ENCODE measurements around the gene MAN1C1. TPM values are rescaled to one million over a fixed set of nuclear protein-coding genes. Genes with fewer than 3 reads are reported as not detected.
"Not testable (repeated sequence)": the region's sequence is repeated elsewhere in the genome, so short reads cannot be mapped to it uniquely, and the experiment has no call there.

The MAN1C1 gene
- total and polyA plus RNA-seq, 7 donors, result 0.69 to 32.1 (median 12.8) TPM

DNA sequence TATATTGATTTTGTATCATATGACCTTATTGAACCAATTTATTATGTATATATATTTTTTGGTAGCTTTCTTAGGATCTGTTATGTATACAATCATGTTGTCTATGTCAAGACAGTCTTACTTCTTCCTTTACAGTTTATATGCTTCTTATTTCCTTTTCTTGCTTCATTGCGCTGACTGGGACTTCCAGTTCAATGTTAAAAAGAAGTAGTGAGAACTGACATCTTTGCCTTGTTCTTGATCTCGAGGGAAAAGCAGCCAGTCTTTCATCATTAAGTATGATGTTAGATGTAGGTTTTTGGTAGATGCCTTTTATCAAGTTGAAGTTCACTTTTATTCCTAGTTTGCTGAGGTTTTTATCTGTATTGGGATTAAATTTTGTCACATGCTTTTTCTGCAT, 17.5 kb downstream of the MAN1C1 start:
- TF ChIP-seq, protein P1, sequence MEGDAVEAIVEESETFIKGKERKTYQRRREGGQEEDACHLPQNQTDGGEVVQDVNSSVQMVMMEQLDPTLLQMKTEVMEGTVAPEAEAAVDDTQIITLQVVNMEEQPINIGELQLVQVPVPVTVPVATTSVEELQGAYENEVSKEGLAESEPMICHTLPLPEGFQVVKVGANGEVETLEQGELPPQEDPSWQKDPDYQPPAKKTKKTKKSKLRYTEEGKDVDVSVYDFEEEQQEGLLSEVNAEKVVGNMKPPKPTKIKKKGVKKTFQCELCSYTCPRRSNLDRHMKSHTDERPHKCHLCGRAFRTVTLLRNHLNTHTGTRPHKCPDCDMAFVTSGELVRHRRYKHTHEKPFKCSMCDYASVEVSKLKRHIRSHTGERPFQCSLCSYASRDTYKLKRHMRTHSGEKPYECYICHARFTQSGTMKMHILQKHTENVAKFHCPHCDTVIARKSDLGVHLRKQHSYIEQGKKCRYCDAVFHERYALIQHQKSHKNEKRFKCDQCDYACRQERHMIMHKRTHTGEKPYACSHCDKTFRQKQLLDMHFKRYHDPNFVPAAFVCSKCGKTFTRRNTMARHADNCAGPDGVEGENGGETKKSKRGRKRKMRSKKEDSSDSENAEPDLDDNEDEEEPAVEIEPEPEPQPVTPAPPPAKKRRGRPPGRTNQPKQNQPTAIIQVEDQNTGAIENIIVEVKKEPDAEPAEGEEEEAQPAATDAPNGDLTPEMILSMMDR (IDR thresholded peaks at IDR 0.05), result no peak
- TF ChIP-seq POLR2A (IDR thresholded peaks at IDR 0.05) (no peak), POLR2AphosphoS5 (IDR thresholded peaks at IDR 0.05) (no peak), EP300 (IDR thresholded peaks at IDR 0.05) (no peak)

DNA sequence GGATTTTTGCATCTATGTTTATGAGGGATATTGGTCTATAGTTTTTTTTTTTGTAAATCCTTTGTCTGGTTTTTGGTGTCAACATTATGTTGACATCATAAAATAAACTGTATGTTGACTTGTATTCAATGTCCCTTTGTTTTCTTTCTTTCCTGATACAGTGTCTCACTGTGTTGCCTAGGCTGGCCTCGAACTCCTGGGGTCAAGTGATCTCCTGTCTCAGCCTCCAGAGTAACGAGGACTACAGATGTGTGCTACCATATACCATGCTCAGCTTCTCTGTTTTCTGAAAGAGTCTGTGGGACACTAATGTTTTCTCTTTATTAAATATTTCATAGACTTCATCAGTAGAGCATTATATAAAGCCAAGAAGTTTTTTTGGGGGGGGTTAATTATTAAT, 18.3 kb downstream of the MAN1C1 start:
- WGBS, 2 donors, result 83 to 93% methylated on average over 2 of the region's 2 CpGs
- TF ChIP-seq POLR2AphosphoS5 (IDR thresholded peaks at IDR 0.05) (no peak), EP300 (IDR thresholded peaks at IDR 0.05) (no peak), POLR2A (IDR thresholded peaks at IDR 0.05) (no peak)
- TF ChIP-seq, protein P1 (IDR thresholded peaks at IDR 0.05), result no peak
- Histone ChIP-seq H3K4me1 (peaks cover 0 to 12% (median 6%) of the 10 kb centered on the region in 4 donors), H3K9me3 (peaks cover 0 to 3% (median 0%) of the 10 kb centered on the region in 4 donors), H3K36me3 (peaks cover 0 to 8% (median 0%) of the 10 kb centered on the region in 4 donors), H3K27ac (no peak overlapping the region), H3K4me3 (no peak overlapping the region), H3K27me3 (no peaks in the 10 kb centered on the region)
- intact Hi-C loops (cut with DNase I), result no loop called here
- no peak for DNase-seq

More for the DNA sequence above, 17.5 kb downstream of the MAN1C1 start:
- intact Hi-C loops (cut with DNase I), result no loop called here
- Histone ChIP-seq H3K9me3 (peaks cover 0 to 3% (median 0%) of the 10 kb centered on the region in 4 donors), H3K27ac (no peak overlapping the region), H3K4me3 (no peak overlapping the region), H3K36me3 (peaks cover 0 to 8% (median 0%) of the 10 kb centered on the region in 4 donors), H3K4me1 (peaks cover 0 to 12% (median 6%) of the 10 kb centered on the region in 4 donors), H3K27me3 (no peaks in the 10 kb centered on the region)
- 76 to 85% methylated on average over 2 of the region's 2 CpGs for WGBS, 2 donors
- DNase-seq, result no peak

DNA sequence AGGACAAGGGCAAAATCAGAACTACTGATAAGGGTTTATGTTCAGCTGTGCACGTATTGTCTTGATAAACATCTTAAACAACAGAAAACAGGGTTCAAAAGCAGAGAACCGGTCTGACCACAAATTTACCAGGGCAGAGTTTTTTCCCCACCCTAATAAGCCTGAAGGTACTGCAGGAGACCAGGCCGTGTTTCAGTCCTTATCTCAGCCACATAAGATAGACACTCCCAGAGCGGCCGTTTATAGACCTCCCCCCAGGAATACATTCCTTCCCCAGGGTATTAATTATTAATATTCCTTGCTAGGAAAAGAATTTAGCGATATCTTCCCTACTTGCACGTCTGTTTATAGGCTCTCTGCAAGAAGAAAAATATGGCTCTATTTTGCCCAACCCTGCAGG, 19.6 kb downstream of the MAN1C1 start:
- DNase-seq; H3K36me3 ChIP-seq; H3K4me3 ChIP-seq; H3K27ac ChIP-seq; intact Hi-C loops (cut with DNase I); H3K27me3 ChIP-seq; H3K9me3 ChIP-seq: not testable (repeated sequence)
- WGBS, 2 donors, result 77 to 86% methylated on average over 7 of the region's 7 CpGs
- H3K4me1 ChIP-seq, result peaks cover 0 to 12% (median 4%) of the 10 kb centered on the region in 4 donors

DNA sequence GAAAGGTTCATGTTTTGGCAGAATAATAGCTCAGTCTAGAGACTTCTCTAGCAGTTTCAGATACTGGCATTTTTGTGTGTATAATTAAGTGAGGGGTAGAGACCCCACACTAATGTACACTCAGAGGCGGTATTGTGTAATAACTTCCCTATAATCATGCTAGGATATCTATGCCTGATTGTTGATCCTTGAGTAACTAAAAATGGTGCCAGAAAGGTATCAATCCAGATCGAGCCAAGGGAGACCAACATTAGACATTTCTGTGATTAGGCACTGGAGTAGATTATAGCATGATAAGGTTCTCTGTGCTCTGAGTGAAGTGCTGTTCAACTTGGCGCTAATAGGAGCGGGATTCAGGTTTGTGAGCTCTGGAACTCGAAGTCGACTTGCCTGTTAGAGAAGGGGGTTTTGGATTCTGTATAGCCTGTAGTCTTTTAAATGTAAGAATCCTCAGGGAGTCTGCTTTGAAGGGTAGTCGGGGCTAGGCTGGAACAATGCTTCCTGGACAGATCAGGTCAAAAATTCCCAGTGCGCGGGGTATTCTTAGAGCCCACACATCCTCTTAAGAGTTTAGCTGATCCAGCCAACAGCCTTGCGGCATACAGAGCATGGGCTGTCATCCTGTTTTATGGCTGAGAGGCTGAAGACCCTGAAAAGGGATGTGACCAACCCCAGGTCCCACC, 24.2 kb downstream of the MAN1C1 start:
- Histone ChIP-seq H3K36me3 (peaks cover 0 to 13% (median 0%) of the 10 kb centered on the region in 4 donors), H3K4me3 (no peak overlapping the region), H3K27ac (no peak overlapping the region), H3K9me3 (peaks cover 0 to 3% (median 0%) of the 10 kb centered on the region in 4 donors), H3K27me3 (no peaks in the 10 kb centered on the region), H3K4me1 (peaks cover 0 to 19% (median 13%) of the 10 kb centered on the region in 4 donors)
- no peak for DNase-seq
- WGBS, 2 donors, result 79 to 84% methylated on average over 10 of the region's 10 CpGs
- intact Hi-C loops (cut with DNase I), result no loop called here
- no peak for TF ChIP-seq POLR2A (IDR thresholded peaks at IDR 0.05)
- TF ChIP-seq, protein P1 (IDR thresholded peaks at IDR 0.05), result no peak
- no peak for TF ChIP-seq EP300 (IDR thresholded peaks at IDR 0.05)
- no peak for TF ChIP-seq POLR2AphosphoS5 (IDR thresholded peaks at IDR 0.05)

DNA sequence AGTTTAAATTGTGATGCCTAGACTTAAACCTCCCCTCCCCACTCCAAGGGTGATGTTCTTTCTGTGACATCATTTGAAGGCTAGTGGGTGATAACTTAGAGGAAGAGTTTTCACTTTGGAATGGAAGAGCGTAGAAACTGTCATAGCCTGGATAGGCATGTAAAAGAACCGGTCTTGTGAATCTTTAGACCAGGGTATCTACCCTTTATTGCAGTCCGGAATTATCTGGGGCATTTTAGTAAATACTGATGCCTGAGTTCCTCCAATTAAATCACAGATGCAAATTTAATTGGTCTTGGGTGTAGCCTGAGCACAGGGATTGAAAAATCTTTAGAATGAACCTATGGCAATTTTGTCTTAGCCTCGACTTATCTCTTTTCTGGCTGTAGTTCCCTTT, 24.7 kb downstream of the MAN1C1 start:
- DNase-seq, result no peak
- Histone ChIP-seq H3K4me1 (peaks cover 0 to 19% (median 13%) of the 10 kb centered on the region in 4 donors), H3K9me3 (no peaks in the 10 kb centered on the region), H3K27me3 (no peaks in the 10 kb centered on the region), H3K4me3 (no peak overlapping the region), H3K36me3 (peaks cover 0 to 8% (median 0%) of the 10 kb centered on the region in 4 donors), H3K27ac (no peak overlapping the region)
- intact Hi-C loops (cut with DNase I), result no loop called here
- TF ChIP-seq, protein P1 (IDR thresholded peaks at IDR 0.05), result no peak
- TF ChIP-seq POLR2A (IDR thresholded peaks at IDR 0.05) (no peak), POLR2AphosphoS5 (IDR thresholded peaks at IDR 0.05) (no peak), EP300 (IDR thresholded peaks at IDR 0.05) (no peak)
- 44 to 78% methylated on average over 4 of the region's 4 CpGs for WGBS, 2 donors

Measured in sigmoid colon (tissue), 7 donors.